ENCODE measurements around the gene PCCA.
A peak's percentile ranks its signal among the peaks of the same experiment; 100 is the strongest.

PCCA gene

DNA sequence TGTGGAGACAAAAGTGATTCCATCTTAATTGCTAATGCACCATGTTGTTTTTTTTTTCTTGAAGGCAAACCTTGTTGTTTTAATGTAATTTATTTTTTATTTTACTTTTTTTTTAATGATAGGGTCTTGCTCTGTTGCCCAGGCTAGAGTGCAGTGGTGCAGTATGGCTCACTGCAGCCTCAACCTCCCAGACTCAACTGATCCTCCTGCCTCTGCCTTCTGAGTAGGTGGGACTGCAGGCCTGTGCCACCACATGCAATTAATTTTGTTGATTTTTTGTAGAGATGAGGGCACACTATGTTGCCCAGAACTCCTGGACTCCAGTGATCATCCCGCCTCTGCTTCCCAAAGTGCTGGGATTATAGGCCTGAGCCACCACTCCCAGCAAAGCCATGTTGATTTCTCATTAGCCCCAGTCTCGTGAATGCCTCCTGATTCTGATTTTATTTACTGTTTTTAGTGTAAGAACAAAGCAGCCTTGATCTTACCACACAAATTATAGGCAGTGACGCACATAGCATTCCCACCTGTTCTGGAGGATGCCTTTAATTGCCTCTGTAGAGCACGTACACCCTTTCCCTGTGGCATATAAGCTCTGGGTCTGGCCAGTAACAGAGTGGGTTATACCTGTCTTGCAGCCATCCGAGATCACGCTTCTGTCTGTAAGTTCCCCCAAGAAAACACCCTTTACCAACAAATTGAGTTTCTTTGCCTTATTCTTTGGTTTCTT is 349.3 kb downstream of the PCCA start:
- no peak for DNase-seq

DNA sequence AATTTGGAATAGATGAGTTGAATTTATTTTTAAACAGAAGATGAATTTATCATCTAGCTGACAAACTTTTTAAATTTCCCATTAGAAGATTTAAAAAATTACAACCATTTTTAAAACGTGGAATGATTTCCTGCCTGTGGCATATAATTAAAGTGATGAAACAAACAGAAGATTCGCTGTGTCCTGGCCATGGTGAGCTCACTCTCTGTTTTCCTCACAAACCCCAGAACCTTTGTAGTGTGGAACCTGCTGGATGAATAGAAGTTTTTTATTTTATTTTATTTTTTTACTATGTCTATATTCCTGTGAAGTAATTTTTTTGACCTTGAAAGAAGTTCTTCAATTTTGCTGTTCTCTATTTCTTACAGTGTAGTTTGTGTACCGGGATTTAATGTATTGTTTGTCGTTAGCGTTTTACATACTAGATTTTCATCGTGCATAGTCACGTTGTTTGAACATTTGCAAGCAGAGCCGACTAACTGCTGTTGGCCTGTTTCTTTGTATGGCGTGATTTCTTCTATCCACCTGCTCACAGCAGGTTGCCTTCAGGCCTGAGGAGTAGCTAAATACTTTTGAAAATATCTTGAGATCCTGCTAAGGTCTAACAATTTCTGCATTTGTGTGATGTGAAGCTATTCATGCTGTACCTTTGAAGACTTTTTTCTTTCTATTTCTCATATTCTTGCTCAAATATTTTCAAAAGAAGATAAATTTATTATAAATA is 350.5 kb downstream of the PCCA start:
- peak; percentile 74 for DNase-seq

DNA sequence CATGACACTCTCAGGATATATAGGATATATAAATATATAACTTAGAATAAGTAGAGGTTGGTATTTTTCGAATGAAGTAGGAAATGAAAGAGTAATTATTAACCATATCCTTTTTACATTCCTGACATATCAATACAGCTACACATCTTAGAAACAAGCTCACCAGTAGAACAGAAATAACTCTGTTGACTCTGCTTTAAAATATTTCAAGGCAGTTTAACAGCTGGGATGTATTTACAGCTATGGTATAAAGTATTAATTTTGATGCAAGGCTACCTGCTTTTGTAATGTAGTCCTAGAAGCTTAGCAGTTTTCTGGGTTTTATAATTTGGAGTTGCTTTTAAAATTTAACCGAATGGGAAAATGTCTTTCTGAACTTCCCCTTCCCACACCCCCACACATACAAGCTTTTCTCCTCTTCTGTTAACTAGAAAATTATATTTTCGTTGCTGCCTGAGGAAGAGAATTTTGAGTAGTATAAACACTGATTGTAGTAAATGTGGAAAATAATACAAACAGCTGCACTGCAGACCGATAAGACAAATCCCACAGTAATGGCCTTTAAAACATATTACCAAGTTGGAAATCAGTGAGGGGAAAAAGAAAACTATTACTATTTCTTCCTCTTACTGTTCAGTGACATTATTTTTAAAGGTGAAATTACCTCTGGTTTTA is 352.0 kb downstream of the PCCA start:
- peak; percentile 18 for DNase-seq

DNA sequence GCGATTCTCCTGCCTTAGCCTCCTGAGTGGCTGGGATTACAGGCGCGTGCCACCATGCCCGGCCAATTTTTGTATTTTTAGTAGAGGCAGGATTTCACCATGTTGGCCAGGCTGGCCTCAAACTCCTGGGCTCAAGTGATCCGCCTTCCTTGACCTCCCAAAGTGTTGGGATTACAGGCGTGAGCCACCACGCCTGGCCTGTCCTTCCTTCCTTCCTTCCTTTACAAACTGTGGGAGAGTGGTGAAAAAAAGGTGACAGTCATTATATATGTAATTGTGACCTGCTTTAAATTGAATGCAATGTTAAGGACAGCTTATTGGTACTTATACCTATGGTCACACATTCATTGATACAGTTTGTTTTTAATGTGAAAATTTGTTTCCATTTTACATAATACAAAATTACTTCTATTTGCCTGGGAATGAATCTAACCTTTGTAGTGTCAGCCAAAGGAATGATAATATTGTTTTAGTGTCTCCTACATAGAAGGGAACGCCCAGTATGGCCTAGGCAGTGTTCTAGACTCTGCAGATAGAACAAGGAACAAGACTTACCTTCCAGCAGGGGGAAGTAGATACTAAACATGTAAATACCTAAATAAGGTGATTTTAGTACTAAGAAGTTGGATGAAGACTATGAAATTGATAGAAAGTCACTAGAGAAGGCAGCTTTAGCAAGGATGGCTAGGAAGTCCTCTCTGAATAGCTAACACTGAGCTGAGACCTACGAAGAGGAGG is 353.4 kb downstream of the PCCA start:
- no peak for DNase-seq

DNA sequence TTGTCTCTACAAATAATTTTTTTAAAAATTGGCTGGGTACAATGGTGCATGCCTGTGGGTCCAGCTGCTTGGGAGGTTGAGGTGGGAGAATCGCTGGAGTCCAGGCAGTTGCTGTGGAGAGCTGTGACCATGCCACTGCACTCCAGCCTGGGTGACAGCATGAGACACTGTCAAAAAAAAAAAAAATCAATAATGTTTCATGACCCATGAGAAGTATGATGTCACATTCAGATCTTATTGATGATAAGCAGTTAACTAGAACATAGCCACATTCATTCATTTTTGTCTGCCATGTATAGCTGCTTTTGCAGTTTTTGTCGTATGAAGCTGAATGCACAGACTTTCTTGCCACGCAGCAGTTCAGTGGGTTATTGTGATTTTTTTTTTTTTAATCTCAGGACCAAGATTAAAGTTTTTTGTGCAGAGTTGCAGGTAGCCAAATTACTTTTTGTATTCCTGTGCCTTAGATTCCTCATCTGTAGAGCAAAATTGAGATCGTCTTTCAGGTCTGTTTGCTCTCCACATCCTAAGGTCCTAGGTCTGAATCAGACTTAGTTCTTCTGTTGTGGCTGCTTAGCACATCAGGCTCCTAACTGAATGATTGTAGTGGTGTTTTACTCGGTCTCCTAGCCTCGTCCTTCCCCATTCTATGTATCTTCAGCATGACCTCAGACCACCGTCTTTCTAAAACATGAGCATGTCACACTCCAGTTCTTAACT is 354.5 kb downstream of the PCCA start:
- no peak for DNase-seq

DNA sequence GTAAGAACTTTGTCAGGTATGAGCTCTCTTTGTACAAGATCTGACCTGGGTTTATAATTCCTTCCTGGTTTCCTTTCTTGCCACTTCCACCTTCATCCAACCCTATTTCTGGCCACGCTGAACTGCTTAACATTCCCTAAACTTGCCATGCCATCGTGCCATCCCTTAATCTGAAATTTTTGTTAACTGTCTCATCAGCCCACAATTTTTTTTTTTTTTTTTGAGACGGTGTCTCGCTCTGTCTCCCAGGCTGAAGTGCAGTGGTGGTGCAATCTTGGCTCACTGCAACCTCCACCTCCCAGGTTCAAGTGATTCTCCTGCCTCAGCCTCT is 355.1 kb downstream of the PCCA start:
- DNase-seq, result no peak

DNA sequence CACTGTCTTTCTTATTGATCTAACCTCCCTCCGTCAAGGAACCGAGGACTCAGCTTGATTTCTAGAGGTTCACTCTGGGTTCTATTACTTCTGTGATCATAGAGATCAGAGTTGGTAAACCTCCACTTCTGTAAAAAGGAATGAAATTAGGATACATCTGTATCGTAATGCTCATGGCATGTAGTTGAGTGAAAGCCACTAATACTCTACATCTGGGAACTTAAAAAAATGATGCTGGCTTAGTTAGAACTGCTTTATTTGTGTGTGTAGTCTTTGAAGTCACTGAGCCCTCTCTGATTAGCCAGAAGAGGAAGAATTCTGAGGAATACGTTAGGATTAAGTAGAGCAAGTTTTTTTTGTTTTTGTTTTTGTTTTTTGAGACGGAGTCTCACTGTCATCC is 358.9 kb downstream of the PCCA start:
- no peak for DNase-seq

DNA sequence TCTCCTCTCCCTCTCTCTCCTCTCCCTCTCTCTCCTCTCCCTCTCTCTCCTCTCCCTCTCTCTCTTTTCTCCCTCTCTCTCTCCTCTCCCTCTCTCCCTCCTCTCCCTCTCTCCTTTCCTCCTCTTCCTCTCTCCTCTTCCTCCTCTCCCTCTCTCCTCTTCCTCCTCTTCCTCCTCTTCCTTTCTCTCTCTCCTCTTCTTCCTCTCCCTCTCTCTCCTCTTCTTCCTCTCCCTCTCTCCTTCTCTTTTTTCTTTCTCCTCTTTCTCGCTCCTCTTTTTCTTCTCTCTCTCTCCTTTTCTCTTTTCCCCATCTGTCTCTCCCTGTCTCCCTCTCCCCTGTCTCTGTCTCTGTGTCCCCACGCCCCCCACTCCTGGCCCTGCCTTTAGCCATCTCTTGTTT is 363.0 kb downstream of the PCCA start:
- DNase-seq, result no peak

DNA sequence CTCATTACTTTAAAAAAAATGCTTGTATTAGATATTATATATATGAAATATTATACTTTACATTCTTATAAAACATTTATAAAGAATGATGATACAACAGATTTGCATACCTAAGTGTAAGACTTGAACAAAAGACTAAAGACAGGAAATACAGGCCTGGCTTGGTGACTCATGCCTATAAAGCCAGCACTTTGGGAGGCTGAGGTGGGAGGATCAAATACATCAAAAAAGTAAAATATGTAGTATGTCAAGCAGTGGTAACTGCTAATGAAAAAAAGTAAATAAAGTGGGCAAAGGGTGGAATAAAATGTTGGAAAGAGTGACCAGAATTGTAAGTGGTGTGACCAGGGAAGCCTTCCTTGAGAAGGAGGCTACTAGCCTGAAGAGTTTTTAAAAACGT is 366.0 kb downstream of the PCCA start:
- DNase-seq, result no peak

DNA sequence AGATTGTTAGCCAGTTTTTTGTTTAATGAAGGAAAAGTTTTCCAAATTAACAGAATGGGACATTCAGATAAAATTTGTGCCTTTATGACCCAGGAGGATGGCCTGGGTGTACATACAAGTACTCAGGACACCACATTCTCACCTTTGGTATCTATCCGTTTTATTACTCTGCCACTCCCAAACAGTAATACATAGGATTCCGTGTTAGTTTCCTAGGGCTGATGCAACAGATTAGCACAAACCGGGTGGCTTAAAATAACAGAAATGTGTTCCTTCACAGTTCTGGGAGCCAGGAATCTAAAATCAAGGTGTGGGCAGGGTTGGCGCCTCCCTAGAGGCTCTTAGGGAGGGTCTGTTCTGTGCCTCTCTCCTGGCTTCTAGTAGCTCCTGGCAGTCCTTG is 369.8 kb downstream of the PCCA start:
- DNase-seq, result no peak

DNA sequence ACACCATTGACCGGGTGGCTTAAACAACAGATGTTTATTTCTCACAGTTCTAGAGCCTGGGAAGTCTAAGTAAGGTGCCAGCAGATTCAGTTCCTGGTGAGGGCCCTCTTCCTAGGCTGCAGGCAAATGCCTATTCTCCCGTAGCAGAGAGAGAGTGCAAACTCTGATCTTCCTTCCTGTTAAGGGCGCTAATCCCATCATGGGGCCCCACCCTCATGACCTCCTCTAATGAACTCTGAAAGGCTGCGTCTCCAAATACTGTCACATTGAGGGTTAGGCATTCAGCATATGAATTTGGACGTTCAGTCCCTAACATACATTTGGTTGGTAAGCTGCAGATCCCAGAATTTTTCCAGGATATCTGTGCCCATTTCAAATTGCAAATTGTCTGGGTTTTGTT is 370.9 kb downstream of the PCCA start:
- no peak for DNase-seq

DNA sequence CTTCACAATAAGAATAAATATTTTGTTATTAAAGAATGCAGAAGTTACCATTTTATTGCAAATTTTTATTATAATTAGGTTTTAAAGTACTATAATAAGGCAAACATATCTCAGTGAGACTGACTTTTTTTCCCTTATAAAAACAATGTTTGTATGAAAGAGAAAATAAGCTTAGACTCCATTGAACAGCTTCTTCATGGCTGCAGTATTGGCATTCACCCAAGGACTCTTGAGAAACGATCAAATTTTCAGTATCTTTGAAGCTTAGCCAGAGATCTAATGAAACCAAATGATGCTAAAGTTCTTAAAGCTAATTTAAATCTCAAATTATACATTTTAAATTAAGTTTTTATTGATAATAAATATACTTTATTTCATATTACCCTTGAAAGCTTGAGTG is 371.4 kb downstream of the PCCA start:
- peak; percentile 60 for DNase-seq

DNA sequence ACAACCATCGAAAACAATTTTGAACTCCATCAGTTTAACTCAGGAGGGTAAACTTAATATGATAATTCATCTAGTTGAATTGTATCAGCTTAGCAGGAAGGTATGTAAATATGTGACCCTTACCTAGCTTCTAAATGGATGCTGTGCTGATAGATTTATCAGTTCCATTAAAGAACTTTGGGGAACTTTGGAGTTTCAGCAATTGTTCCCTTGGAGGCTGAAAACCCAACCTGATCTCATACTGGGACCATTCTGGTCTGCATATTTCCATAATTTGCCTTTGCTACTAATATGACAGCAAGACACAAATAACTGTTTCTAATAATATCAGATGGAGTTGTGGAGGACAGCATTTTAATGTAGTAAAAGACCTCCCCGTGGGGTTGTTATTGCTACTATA is 371.9 kb downstream of the PCCA start:
- DNase-seq, result no peak

DNA sequence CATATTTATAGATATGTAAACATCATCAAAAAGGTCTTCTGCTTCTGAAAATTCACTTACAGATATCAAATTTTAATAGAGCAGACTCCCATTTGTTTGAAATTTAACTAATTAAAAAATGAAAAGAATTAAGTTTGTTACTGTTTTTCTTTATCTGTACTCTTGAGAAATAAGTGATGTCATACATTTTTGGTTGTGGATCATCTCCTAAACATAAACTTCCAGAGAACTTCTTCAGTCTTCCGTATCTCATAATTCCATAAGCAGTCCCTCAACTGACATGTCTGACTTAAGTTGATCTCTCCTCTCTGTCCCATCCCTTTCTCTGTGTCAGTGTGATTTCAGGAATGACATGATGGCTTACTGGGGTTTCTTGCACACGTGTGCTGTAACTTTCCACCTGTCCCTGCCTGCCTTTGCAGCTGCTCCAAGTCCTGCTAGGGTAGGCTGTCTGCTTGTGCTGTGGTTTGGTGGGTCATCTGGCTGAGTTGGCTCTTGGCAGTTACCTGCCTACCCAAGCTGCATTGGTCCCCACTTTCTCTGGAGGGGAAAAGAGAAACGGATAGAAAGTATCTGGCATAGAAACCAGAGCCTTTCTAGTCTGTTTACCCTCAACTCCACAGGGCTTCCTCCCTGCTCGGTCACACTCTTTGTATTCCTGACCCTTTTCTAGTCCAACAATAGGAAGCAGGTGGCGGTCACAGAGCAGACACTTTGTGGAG is 372.6 kb downstream of the PCCA start:
- peak; percentile 94 for DNase-seq

DNA sequence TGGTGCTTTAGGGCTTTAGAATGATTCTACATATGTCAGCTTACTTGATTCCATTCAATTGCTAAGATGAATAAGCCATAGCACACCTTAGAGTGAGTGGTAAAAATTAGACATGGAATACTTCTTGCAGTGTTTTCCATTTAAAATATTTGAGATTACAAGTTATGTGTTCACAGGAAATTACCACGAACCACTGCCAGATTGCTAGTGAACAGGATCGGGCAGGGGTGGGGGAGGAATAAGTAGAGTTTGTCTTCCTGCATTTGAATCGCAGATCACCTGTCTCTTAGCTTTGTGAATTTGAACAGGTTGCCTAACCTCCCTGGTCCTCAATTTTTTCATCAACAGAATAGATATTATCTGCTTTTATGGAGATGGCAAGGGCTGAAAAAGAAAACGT is 375.1 kb downstream of the PCCA start:
- DNase-seq, result no peak

DNA sequence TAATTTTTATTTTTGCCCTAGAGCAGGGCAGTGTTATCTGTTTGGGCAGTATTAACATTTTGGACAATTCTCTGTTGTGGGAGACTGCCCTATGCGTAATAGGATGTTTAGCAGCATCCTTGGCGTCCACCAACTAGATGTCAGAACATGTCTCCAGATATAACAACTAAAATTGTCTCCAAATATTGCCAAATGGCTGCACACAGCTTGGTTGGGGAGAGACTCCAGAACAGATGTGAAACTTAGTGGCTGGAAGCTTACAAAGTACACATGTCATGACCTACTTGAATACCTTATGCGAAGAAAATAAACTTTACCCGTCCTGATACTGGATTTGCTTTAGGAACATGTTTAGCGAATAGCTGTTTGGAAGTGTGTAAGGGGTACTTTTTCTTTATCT is 376.7 kb downstream of the PCCA start:
- DNase-seq, result no peak

DNA sequence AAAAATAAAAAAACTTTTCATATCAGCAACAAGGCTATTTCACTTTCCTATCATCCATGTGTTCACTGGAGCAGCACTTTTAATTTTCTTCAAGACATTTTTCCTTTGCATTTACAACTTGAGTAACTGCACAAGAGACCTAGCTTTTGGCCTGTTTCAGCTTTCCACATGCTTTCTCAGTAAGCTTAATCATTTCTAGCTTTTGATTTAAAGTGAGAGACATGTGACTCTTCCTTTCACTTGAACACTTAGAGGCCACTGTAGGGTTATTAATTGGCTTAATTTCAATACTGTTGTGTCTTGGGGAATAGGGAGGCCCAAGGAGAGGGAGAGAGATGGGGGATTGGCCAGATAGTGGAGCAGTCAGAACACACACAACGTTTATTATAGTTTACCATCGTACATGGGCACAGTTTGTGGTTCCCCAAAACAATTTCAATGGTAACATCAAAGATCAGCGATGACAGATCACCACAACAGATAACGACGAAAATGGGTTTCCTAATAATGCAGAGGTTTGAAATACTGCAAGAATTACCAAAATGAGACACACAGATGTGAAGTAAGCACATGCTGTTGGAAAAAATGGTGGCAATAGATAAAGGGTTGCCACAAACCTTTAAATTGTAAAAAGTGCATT is 382.1 kb downstream of the PCCA start:
- DNase-seq, result no peak

DNA sequence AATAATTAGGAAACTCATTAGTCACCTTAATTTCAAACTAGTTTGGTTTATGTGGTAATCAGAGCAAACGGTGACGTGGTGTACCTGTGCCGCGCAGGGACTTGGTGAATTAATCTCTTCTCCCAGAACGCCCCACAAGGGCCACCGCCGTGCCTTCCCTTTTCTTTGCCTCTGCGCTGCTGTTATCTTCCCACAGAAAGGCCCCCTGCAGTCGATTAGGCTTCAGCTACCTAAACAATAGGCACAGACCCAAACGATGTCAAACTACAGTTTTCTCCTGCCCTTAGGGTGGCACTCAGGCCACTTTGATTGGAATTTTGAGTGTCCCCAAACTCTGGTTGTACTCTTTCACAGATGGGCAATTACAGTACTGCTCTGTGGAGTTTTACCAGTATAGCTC is 384.2 kb downstream of the PCCA start:
- no peak for DNase-seq

DNA sequence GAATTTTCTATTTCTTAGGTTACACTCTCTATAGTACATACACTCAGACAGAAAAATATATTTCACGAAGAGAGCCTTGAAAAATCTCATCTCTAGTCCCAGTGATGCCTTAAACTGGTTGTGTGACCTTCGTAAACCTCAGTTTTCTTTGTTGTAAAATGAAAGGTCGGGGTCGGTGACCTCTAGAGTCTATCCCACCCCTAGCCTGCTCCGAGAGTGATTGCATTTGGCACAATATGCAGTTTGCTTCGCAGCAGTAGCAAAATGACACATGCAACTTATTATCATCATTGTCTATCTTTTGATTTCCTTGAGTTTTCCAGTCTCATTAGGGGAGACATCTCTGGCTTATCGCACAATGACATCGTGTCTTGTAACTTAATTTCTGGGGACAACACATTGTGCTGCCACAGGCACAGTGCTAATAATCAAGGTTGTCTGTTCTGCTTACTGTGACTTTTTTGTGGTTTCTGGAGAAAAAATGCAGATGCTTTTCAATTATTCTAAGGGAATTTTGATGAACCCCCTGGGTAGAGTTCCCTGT is 384.7 kb downstream of the PCCA start:
- no peak for DNase-seq

DNA sequence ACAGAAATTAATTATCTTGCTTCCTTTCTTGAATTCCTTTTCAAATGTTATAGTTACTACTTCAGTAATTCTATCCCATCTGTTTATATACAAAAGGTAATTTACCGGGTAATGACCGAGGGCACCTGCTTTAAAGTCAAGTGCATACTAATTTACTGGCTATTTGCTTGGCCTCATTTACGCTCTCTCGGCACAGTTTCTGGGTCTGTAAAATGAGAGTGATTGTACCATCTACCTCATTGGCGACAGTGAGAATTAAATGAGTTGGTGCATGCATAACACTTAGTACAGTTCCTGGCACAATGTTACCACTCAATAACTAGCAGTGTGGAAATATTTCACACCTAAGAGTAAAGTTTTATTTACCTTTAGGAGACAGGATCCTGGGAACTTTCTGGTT is 388.1 kb downstream of the PCCA start:
- DNase-seq, result peak; percentile 81

DNA sequence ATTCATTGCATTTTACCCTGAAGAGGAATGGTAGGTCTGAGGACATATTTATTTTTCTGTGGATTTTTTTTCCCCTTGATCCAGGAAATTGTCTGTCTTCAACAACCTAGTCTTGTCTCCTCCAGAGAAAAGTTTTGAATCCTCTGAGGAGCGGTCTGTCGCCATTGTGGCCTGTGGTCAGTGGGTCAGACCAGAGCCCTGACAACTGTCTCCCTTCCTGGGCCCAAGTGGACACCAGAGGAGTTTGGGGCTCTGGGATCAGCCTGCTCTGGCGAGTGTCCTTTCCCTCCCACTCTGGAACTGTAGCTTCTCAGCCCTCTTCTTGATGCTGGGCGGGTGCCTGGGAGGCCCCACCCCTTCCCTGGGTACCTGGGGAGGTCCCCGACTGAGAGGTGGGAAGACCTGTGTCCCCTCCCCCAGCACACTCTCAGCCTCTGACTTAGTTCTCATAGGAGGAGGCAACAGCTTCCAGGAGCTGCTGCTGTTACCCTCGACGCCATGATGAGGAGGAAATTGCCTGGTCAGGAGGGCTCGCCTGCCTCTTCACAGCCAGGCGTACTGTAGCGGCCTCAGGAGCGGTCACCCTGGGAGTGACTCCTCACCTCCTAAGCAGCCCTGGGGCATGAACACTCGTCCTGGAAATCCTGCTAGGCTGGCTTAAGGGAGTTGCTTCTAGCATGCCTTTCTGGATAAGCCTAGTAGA is 389.4 kb downstream of the PCCA start:
- no peak for DNase-seq
